ENCODE results near the gene LRRC26. TPM values are rescaled to one million over a fixed set of nuclear protein-coding genes. Genes with fewer than 3 reads are reported as not detected.

Gene LRRC26
- total RNA-seq, 1 donor from 2014 or later = not detected

GRCh38 chr9:137161558-137162486, 8.0 kb downstream of the LRRC26 start:
- DNase-seq = no peak
- intact Hi-C loops (cut with DNase I) = no loop called here
- ATAC-seq (ENCODE audit: poor library complexity) = no peak

- no peak for DNase-seq
- no peak for ATAC-seq (ENCODE audit: poor library complexity)
- intact Hi-C loops (cut with DNase I) = no loop called here
Measured at GRCh38 chr9:137160716-137161557, 8.9 kb downstream of the LRRC26 start.

GRCh38 chr9:137160054-137160425, 9.8 kb downstream of the LRRC26 start:
- no peak for DNase-seq
- intact Hi-C loops (cut with DNase I) = no loop called here
- ATAC-seq (ENCODE audit: poor library complexity) = no peak

- intact Hi-C loops (cut with DNase I) = no loop called here
- no peak for ATAC-seq (ENCODE audit: poor library complexity)
- no peak for DNase-seq
Measured at GRCh38 chr9:137159105-137160053, 10.5 kb downstream of the LRRC26 start.

GRCh38 chr9:137158625-137159024, 11.2 kb downstream of the LRRC26 start:
- DNase-seq (no peak), ATAC-seq (ENCODE audit: poor library complexity) (no peak)
- intact Hi-C loops (cut with DNase I) = no loop called here

- DNase-seq (no peak), ATAC-seq (ENCODE audit: poor library complexity) (no peak)
- intact Hi-C loops (cut with DNase I) = no loop called here
Measured at GRCh38 chr9:137157618-137158415, 12.0 kb downstream of the LRRC26 start.

- peak; percentile 52 for ATAC-seq (ENCODE audit: poor library complexity)
- intact Hi-C loops (cut with DNase I) = no loop called here
- no peak for DNase-seq
Measured at GRCh38 chr9:137156567-137157375, 13.1 kb downstream of the LRRC26 start.

GRCh38 chr9:137152844-137153405, 16.9 kb downstream of the LRRC26 start:
- ATAC-seq (ENCODE audit: poor library complexity) = no peak
- intact Hi-C loops (cut with DNase I) = no loop called here
- no peak for DNase-seq

GRCh38 chr9:137150617-137151457, 19.0 kb downstream of the LRRC26 start:
- peak; percentile 25 for ATAC-seq (ENCODE audit: poor library complexity)
- intact Hi-C loops (cut with DNase I) = no loop called here
- no peak for DNase-seq

- intact Hi-C loops (cut with DNase I) = no loop called here
- no peak for ATAC-seq (ENCODE audit: poor library complexity)
- DNase-seq = no peak
Measured at GRCh38 chr9:137149942-137150616, 19.8 kb downstream of the LRRC26 start.

- intact Hi-C loops (cut with DNase I) = no loop called here
- no peak for ATAC-seq (ENCODE audit: poor library complexity)
- no peak for DNase-seq
Measured at GRCh38 chr9:137149363-137149762, 20.5 kb downstream of the LRRC26 start.

- intact Hi-C loops (cut with DNase I) = no loop called here
- DNase-seq = no peak
- ATAC-seq (ENCODE audit: poor library complexity) = no peak
Measured at GRCh38 chr9:137148661-137149060, 21.2 kb downstream of the LRRC26 start.

GRCh38 chr9:137148242-137148641, 21.6 kb downstream of the LRRC26 start:
- peak; percentile 34 for DNase-seq
- intact Hi-C loops (cut with DNase I) = no loop called here
- ATAC-seq (ENCODE audit: poor library complexity) = no peak

GRCh38 chr9:137147793-137148160, 22.1 kb downstream of the LRRC26 start:
- intact Hi-C loops (cut with DNase I) = no loop called here
- no peak for DNase-seq
- no peak for ATAC-seq (ENCODE audit: poor library complexity)

- no peak for DNase-seq
- intact Hi-C loops (cut with DNase I) = no loop called here
- ATAC-seq (ENCODE audit: poor library complexity) = no peak
Measured at GRCh38 chr9:137147091-137147792, 22.6 kb downstream of the LRRC26 start.
